Measurements from ENCODE around the gene MND1.
A peak's percentile ranks its signal among the peaks of the same experiment; 100 is the strongest.

GRCh38 chr4:153432965-153433753 is 88.7 kb downstream of the MND1 start:
- TF ChIP-seq CTCF (IDR thresholded peaks at IDR 0.05) (peak; percentile 59 to 90 (median 78)), POLR2A (IDR thresholded peaks at IDR 0.05) (no peak)

Data from esophagus squamous epithelium (tissue), 4 donors.